Smooth muscle cell (in vitro differentiated cells): Measurements from ENCODE around the gene DGKG. TPM values are rescaled to one million over a fixed set of nuclear protein-coding genes. Genes with fewer than 3 reads are reported as not detected.

ENCODE experiments used
- DNase-seq: peaks from one replicate; lab custom pipeline; 2025; ENCODE audit not compliant: unreplicated experiment; lab: John Stamatoyannopoulos, UW
- H2AFZ ChIP-seq: fragments of 200-600 bp; sonication (generic); 2 replicates; pipeline ENCODE4 v1.6.0; 2016; ENCODE audit warnings: antibody characterized with exemption, low read depth, mild to moderate bottlenecking
- H3F3A ChIP-seq: fragments of 200-600 bp; sonication (generic); 2 replicates; pipeline ENCODE4 v1.6.0; 2017; ENCODE audit warnings: antibody characterized with exemption, low read depth
- H3K27ac ChIP-seq: fragments of 200-600 bp; sonication (generic); 2 replicates; pipeline ENCODE4 v1.5.1; 2016; ENCODE audit warnings: low read depth, mild to moderate bottlenecking
- H3K27me3 ChIP-seq: fragments of 200-600 bp; sonication (generic); 2 replicates; pipeline ENCODE4 v1.6.1; 2016; ENCODE audit warnings: low read depth, mild to moderate bottlenecking
- H3K36me3 ChIP-seq: fragments of 200-600 bp; sonication (generic); 2 replicates; pipeline ENCODE4 v1.5.1; 2016; ENCODE audit warnings: low read depth
- H3K4me1 ChIP-seq: fragments of 200-600 bp; sonication (generic); 2 replicates; pipeline ENCODE4 v1.5.1; 2016; ENCODE audit warnings: low read depth
- H3K4me2 ChIP-seq: fragments of 200-600 bp; sonication (generic); 2 replicates; pipeline ENCODE4 v1.6.0; 2016; ENCODE audit warnings: mild to moderate bottlenecking
- H3K4me3 ChIP-seq: fragments of 200-600 bp; sonication (generic); 2 replicates; pipeline ENCODE4 v1.5.1; 2016; ENCODE audit warnings: mild to moderate bottlenecking
- H3K79me2 ChIP-seq: fragments of 200-600 bp; sonication (generic); 2 replicates; pipeline ENCODE4 v1.6.0; 2016; ENCODE audit warnings: low read depth, mild to moderate bottlenecking
- H3K9ac ChIP-seq: fragments of 200-600 bp; sonication (generic); 2 replicates; pipeline ENCODE4 v1.6.0; 2016; ENCODE audit warnings: low read depth
- H3K9me3 ChIP-seq: fragments of 200-600 bp; sonication (generic); replicated peaks from 2 replicates; pipeline ENCODE4 v1.5.1; 2016; ENCODE audit warnings: low read depth
- H4K20me1 ChIP-seq: fragments of 200-600 bp; sonication (generic); 2 replicates; pipeline ENCODE4 v1.6.0; 2016; ENCODE audit warnings: low read depth
- WGBS: methylation state at CpG from one replicate; pipeline ENCODE4 v1.1.7; 2016; ENCODE audit warnings: low lambda C conversion rate; 5-methylcytosine and 5-hydroxymethylcytosine counted together
- polyA plus RNA-seq: library from polyadenylated mRNA; unstranded; fragments of >200 nt; fragmentation: Nextera tagmentation; extraction: Ambion mirVana; gene quantifications from 2 replicates; pipeline ENCODE4 v1.2.1, GENCODE V29; 2016
- total RNA-seq: library from RNA; depleted of rRNA; stranded (reverse); fragments of >200 nt; gene quantifications from 2 replicates; pipeline ENCODE4 v1.2.3, GENCODE V29; 2014
- TF ChIP-seq, protein P1 (sequence below): fragments of 200-600 bp; sonication (generic); IDR thresholded peaks from 2 replicates; pipeline ENCODE4 v1.5.1; 2017; ENCODE audit warnings: borderline replicate concordance, mild to moderate bottlenecking, antibody characterized with exemption; ENCODE audit not compliant: insufficient read depth, poor library complexity, severe bottlenecking

DGKG gene
- total and polyA plus RNA-seq, 2 experiments from 2014 or later, result 0.64 TPM; not detected in 1

DNA sequence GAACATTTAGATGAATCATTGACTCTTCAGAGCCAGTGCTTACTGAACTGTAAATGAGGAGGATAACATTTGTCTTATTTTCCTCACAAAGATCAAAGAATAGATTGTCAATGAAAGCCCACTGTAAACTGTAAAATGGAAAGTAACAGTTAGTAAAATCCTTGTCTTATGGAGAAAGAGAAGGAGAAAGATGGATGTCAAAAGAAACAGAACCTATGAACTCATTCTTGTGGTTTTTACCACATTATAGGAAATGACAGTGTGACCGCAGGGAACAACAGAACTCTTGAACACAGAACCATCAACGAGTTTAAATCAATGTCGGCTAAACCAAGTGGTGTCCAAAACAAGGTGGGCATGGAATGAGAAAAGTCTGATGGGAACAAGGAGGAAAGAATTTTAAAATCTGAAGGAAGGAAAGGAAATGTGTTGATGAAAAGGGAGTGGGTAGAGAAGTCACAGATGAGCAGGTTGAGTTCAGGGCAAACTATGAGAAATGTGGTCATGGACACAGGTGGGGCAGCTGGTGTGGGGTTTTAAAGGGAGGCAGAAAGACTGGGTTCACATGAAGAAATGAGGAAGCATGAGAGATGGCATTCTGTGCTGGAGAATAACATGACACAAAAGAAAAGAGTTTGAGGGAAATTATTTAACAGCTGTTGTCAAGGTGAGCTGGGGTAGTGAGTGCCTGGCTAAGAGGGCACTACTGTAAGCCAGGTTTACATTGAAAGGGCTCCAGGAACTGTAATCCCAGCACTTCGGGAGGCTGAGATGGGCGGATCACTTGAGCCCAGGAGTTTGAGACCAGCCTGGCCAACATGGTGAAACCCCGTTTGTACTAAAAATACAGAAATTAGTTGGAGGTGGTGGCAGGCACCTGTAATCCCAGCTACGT is 210.7 kb downstream of the DGKG start:
- Histone ChIP-seq H2AFZ (no peak overlapping the region), H3K9ac (no peak overlapping the region), H4K20me1 (no peaks in the 10 kb centered on the region), H3K79me2 (no peaks in the 10 kb centered on the region), H3F3A (no peaks in the 10 kb centered on the region), H3K4me1 (no peaks in the 10 kb centered on the region), H3K4me3 (no peak overlapping the region), H3K27ac (no peak overlapping the region), H3K9me3 (no peaks in the 10 kb centered on the region), H3K27me3 (no peaks in the 10 kb centered on the region), H3K36me3 (no peaks in the 10 kb centered on the region), H3K4me2 (no peak overlapping the region)
- TF ChIP-seq, protein P1, sequence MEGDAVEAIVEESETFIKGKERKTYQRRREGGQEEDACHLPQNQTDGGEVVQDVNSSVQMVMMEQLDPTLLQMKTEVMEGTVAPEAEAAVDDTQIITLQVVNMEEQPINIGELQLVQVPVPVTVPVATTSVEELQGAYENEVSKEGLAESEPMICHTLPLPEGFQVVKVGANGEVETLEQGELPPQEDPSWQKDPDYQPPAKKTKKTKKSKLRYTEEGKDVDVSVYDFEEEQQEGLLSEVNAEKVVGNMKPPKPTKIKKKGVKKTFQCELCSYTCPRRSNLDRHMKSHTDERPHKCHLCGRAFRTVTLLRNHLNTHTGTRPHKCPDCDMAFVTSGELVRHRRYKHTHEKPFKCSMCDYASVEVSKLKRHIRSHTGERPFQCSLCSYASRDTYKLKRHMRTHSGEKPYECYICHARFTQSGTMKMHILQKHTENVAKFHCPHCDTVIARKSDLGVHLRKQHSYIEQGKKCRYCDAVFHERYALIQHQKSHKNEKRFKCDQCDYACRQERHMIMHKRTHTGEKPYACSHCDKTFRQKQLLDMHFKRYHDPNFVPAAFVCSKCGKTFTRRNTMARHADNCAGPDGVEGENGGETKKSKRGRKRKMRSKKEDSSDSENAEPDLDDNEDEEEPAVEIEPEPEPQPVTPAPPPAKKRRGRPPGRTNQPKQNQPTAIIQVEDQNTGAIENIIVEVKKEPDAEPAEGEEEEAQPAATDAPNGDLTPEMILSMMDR, result no peak
- no peak for DNase-seq
- WGBS, result 84% methylated on average over 7 of the region's 7 CpGs

DNA sequence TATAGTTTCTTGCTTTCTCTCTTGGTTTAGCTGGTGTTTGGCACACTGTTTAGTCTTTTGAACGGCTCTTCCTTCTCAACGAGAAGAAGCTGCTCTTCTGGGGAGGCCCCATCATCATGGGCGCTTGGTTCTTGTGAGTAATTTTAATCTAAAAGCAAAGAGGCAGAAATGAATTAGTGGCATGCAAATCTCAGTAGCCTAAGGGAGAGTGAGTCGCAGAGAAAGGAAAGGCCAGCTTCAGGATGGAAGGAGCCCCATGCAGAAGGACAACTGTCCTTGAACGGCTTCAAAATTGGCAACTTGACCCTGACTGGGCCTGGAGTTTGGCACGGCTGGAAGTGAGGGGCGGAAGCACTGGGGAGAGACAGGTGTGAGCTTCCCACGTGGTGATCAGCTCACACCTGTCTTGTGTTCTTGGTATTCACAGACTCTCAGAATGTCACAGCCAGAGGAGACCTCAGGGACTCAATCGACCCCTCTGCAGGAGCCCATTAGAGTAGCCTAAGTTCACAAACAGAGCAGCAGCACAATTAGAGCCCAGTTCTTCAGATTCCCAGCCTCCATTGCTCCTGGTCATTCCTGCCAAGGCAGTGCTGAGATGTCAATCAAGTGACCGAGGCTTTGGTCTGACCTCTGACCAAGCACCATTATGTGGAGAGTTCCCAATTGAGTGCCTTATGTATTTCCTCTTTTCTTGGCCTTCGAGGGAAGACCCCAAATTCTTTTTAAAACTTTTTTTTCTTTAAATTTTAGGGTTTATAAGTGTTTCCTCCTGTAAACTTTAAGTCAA is 211.8 kb downstream of the DGKG start:
- TF ChIP-seq, protein P1, result no peak
- Histone ChIP-seq H3K27ac (no peak overlapping the region), H3K9me3 (no peaks in the 10 kb centered on the region), H3K27me3 (no peaks in the 10 kb centered on the region), H3K4me3 (no peak overlapping the region), H3K4me2 (no peak overlapping the region), H3K9ac (no peak overlapping the region), H3K79me2 (no peaks in the 10 kb centered on the region), H3F3A (no peaks in the 10 kb centered on the region), H3K4me1 (no peaks in the 10 kb centered on the region), H2AFZ (no peak overlapping the region), H3K36me3 (no peaks in the 10 kb centered on the region), H4K20me1 (no peaks in the 10 kb centered on the region)
- DNase-seq, result no peak
- 85% methylated on average over 11 of the region's 11 CpGs for WGBS

DNA sequence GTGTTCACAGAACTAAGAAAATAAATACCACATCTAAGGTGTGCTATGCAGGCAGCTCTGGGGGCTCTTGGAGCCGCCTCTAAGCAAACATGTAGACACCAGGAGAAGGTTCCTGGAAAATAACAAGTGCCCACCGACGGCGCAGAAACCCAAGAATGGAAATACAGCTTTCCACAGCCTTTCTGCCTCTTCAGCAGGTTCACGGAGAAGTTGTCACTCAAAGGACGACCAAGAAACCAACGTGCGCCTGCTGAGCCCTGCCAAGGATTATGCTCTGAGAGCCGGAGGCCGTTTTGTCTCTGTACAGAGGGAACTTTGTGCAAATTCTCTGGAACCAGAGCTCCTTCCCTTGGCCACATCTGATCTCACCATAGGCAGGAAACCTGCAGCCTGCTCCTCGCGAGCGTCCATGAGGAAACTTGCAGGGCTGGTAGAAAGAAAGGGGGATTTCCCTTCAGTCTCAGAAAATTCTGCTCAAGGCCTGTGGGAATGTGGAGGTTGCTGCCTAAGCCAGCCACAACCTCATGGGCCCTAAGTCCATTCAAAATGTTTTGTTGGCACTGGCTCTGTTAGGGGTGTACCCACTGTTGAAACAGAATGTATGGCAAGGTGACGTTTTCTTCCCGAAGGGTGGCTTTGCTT is 212.6 kb downstream of the DGKG start:
- no peak overlapping the region for H3K4me3 ChIP-seq
- no peaks in the 10 kb centered on the region for H4K20me1 ChIP-seq
- 93% methylated on average over 15 of the region's 15 CpGs for WGBS
- H3K36me3 ChIP-seq, result no peaks in the 10 kb centered on the region
- no peaks in the 10 kb centered on the region for H3K27me3 ChIP-seq
- H3F3A ChIP-seq, result no peaks in the 10 kb centered on the region
- no peak overlapping the region for H3K4me2 ChIP-seq
- no peaks in the 10 kb centered on the region for H3K79me2 ChIP-seq
- no peak overlapping the region for H3K27ac ChIP-seq
- no peak overlapping the region for H3K9ac ChIP-seq
- TF ChIP-seq, protein P1, result no peak
- no peak overlapping the region for H2AFZ ChIP-seq
- no peaks in the 10 kb centered on the region for H3K9me3 ChIP-seq
- DNase-seq, result no peak
- no peaks in the 10 kb centered on the region for H3K4me1 ChIP-seq
